NCI-H524 (cell line): ENCODE results near the gene GGTLC2.
"Not testable (repeated sequence)": the region's sequence is repeated elsewhere in the genome, so short reads cannot be mapped to it uniquely, and the experiment has no call there.

ENCODE experiments used
- DNase-seq, 2 experiments: peaks; one replicate each; lab custom pipeline; 2025; lab: John Stamatoyannopoulos, UW

Gene GGTLC2

GRCh38 chr22:22644314-22644713, at the start of gene GGTLC2:
TSS of gene GGTLC2 (plus strand) at chr22:22644614. CDS start at chr22:22646346, 1,732 bp downstream.
- DNase-seq: not testable (repeated sequence)

GRCh38 chr22:22595001-22595835, 49.2 kb upstream of the GGTLC2 start:
- DNase-seq: no peak

- no peak for DNase-seq
Measured at GRCh38 chr22:22598144-22598543, 46.3 kb upstream of the GGTLC2 start.

GRCh38 chr22:22599248-22599647, 45.2 kb upstream of the GGTLC2 start:
- DNase-seq: no peak

- peak in 1 of 2 experiments; percentile 70 for DNase-seq
Measured at GRCh38 chr22:22600531-22601261, 43.7 kb upstream of the GGTLC2 start.

- DNase-seq: no peak
Measured at GRCh38 chr22:22603470-22603947, 40.9 kb upstream of the GGTLC2 start.

- DNase-seq: no peak
Measured at GRCh38 chr22:22604326-22605073, 39.9 kb upstream of the GGTLC2 start.

GRCh38 chr22:22605074-22605404, 39.4 kb upstream of the GGTLC2 start:
- DNase-seq: peak in 1 of 2 experiments; percentile 27

- DNase-seq: not testable (repeated sequence)
Measured at GRCh38 chr22:22608022-22608421, 36.4 kb upstream of the GGTLC2 start.

GRCh38 chr22:22609291-22609690, 35.1 kb upstream of the GGTLC2 start:
- peak in 1 of 2 experiments; percentile 56 for DNase-seq

- DNase-seq: no peak
Measured at GRCh38 chr22:22612516-22612915, 31.9 kb upstream of the GGTLC2 start.

GRCh38 chr22:22614065-22614464, 30.3 kb upstream of the GGTLC2 start:
- no peak for DNase-seq

GRCh38 chr22:22616636-22617035, 27.8 kb upstream of the GGTLC2 start:
- no peak for DNase-seq

GRCh38 chr22:22618448-22618847, 26.0 kb upstream of the GGTLC2 start:
- no peak for DNase-seq

- no peak for DNase-seq
Measured at GRCh38 chr22:22618923-22619322, 25.5 kb upstream of the GGTLC2 start.

- no peak for DNase-seq
Measured at GRCh38 chr22:22619765-22620414, 24.5 kb upstream of the GGTLC2 start.

GRCh38 chr22:22628546-22629495, 15.6 kb upstream of the GGTLC2 start:
- DNase-seq: not testable (repeated sequence)

- not testable (repeated sequence) for DNase-seq
Measured at GRCh38 chr22:22631223-22631652, 13.2 kb upstream of the GGTLC2 start.

GRCh38 chr22:22632226-22632625, 12.2 kb upstream of the GGTLC2 start:
- not testable (repeated sequence) for DNase-seq

- DNase-seq: not testable (repeated sequence)
Measured at GRCh38 chr22:22633533-22633932, 10.9 kb upstream of the GGTLC2 start.

GRCh38 chr22:22636260-22636659, 8.2 kb upstream of the GGTLC2 start:
- peak; percentile 70 to 86 for DNase-seq
